Breast epithelium (tissue), 3 donors: ENCODE results near the gene ATP11C.

Experiments
- CTCF ChIP-seq, 3 donors: fragments of 450-650 bp; IDR thresholded peaks; one replicate each; pipeline ENCODE4 v1.5.1; 2016 to 2017; ENCODE audit warnings: antibody characterized with exemption in 3 of 3, mild to moderate bottlenecking in 3 of 3, moderate library complexity in 3 of 3
- POLR2AphosphoS5 ChIP-seq, 3 donors: sonication (generic); formaldehyde crosslinking; IDR thresholded peaks; one replicate each; pipeline ENCODE4 v1.6.1; 2017; ENCODE audit warnings: antibody characterized with exemption in 3 of 3

GRCh38 chrX:139738581-139738980 is 194.3 kb downstream of the ATP11C start:
- TF ChIP-seq CTCF (IDR thresholded peaks at IDR 0.05) (no peak), POLR2AphosphoS5 (IDR thresholded peaks at IDR 0.05) (no peak)
